ENCODE measurements around the gene NDUFS1.
A peak's percentile ranks its signal among the peaks of the same experiment; 100 is the strongest.
"Not testable (repeated sequence)": the region's sequence is repeated elsewhere in the genome, so short reads cannot be mapped to it uniquely, and the experiment has no call there.

The NDUFS1 gene

DNA sequence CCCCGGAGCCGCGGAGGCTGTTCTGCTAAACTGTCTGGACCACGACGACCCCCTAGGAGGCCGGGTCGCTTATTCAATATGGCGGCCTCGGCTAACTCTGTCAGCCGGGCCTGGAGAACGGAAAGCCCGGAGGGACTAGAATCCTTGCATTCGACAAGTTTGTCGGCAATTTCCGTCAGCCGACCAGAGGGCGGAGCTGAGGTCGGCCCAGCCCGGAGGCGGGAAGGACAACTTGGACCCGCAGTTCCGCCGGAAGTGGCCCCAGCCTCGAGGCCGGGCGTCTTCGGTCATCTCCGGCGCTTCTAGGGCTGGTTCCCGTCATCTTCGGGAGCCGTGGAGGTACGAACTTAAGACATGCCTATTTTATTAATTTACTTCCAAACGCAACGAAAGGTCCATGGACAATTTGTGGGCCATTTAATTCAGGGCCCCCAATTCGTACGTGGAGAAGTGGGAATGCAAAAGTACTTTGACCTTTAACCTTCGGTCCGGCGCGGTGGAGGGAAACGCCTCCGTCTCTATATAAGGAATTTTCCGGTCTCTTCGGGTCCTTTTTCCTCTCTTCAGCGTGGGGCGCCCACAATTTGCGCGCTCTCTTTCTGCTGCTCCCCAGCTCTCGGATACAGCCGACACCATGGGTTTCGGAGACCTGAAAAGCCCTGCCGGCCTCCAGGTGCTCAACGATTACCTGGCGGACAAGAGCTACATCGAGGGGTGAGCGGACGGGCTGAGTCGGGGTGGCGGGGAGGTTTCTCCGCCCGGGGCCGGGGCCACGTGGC lies at the start of gene NDUFS1, which contains the start of gene EEF1B2:
Gene NDUFS1, minus strand, starts transcription at position 99 of the 779 bp plus-strand sequence. CDS start 5,766 bp downstream, outside the sequence.
Gene EEF1B2, plus strand, starts transcription at position 550 of the 779 bp plus-strand sequence. Its CDS starts 85 bp downstream, at position 635.
- TF ChIP-seq CTCF (IDR thresholded peaks at IDR 0.05; ENCODE audit: extremely low read depth, missing control alignments) = no peak
- DNase-seq (ENCODE audit: low spot score) = peak; percentile 95

- no peak for DNase-seq (ENCODE audit: low spot score)
These were observed 49.7 kb upstream of the NDUFS1 start for GRCh38 chr2:206208900-206209299.

DNA sequence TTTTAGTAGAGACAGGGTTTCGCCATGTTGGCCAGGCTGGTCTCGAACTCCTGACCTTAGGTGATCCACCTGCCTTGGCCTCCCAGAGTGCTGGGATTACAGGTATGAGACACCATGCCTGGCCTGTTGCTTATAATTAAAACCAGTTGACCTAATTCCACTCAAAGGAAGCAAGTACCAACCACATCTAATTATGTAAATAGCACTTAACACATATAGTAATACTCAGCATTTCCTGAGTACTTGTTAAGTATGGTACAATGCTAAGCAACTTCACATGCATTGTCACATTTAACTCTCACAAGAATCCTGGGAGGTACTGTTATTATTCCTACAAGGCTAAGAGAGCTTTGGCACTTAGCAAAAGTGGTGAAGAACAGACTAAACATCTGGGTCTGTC lies 48.1 kb upstream of the NDUFS1 start:
- not testable (repeated sequence) for DNase-seq (ENCODE audit: low spot score)

More at GRCh38 chr2:206208900-206209299, 49.7 kb upstream of the NDUFS1 start:
- TF ChIP-seq CTCF (IDR thresholded peaks at IDR 0.05; ENCODE audit: extremely low read depth, missing control alignments) = no peak

- TF ChIP-seq CTCF (IDR thresholded peaks at IDR 0.05; ENCODE audit: extremely low read depth, missing control alignments) = no peak
These were observed 45.5 kb upstream of the NDUFS1 start for GRCh38 chr2:206204710-206205109.

DNA sequence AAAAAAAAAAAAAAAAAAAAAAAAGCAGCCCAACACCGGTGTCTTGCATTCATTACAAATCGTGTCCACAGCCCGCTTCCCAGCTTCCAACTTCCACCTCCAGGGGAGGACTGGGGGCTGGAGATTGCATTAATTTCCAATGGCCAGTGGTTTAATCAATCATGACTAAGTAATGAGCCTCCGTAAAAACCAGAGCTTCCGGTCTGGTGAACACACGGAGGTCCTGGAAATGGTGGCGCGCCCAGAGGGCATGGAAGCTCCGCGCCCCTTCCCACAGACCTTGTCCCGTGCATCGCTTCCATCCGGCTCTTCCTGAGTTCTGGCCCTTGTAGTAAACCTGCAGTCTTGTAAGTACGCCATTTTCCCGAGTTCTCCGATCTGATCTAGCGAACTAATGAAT lies 44.1 kb upstream of the NDUFS1 start:
- no peak for TF ChIP-seq CTCF (IDR thresholded peaks at IDR 0.05; ENCODE audit: extremely low read depth, missing control alignments)
- no peak for DNase-seq (ENCODE audit: low spot score)

More at GRCh38 chr2:206204710-206205109, 45.5 kb upstream of the NDUFS1 start:
- no peak for DNase-seq (ENCODE audit: low spot score)

DNA sequence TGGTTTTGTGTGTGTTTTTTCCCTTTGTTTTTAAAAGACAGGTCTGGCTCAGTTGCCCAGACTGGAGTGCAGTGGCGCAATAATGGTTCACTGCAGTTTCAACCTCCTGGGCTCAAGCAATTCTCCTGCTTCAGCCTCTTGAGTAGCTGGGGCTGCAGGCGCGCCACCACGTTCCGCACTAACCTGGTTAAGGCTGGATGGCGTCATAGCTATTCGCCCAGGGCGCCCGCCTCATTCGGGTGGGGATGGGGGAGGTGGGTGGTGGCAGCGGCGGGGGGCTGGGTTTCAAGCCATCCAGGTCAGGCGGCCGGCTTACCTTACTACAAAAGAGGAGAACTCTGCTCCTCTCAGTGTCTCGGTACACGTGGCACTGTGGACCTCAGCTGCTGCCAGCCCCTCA lies 43.2 kb upstream of the NDUFS1 start:
- TF ChIP-seq CTCF (IDR thresholded peaks at IDR 0.05; ENCODE audit: extremely low read depth, missing control alignments) = no peak
- no peak for DNase-seq (ENCODE audit: low spot score)

- TF ChIP-seq CTCF (IDR thresholded peaks at IDR 0.05; ENCODE audit: extremely low read depth, missing control alignments) = no peak
- DNase-seq (ENCODE audit: low spot score) = no peak
These were observed 42.0 kb upstream of the NDUFS1 start for GRCh38 chr2:206201075-206201848.
